Prostate gland (tissue), 2 donors: ENCODE measurements around the gene TMEM238. TPM values are rescaled to one million over a fixed set of nuclear protein-coding genes. Genes with fewer than 3 reads are reported as not detected.
"Not testable (repeated sequence)": the region's sequence is repeated elsewhere in the genome, so short reads cannot be mapped to it uniquely, and the experiment has no call there.

Source experiments
- DNase-seq: peaks from one replicate; pipeline ENCODE4 v3.0.0-alpha.2; 2019; ENCODE audit warnings: low spot score
- H3K27ac ChIP-seq, 2 donors: fragments of 200-600 bp; sonication (generic); 2 replicates each; pipeline ENCODE4 v1.5.1; 2017 to 2019
- H3K27me3 ChIP-seq: fragments of 200-600 bp; sonication (generic); replicated peaks from 2 replicates; pipeline ENCODE4 v1.5.1; 2019; ENCODE audit not compliant: insufficient read depth
- H3K36me3 ChIP-seq, 2 donors: fragments of 200-600 bp; sonication (generic); 1 replicate in 1 of 2; 2 replicates in 1 of 2; pipeline versions ENCODE4 v1.5.1 to v1.8.1; 2017 to 2019
- H3K4me1 ChIP-seq: fragments of 200-600 bp; sonication (generic); replicated peaks from 2 replicates; pipeline ENCODE4 v1.5.1; 2019
- H3K4me3 ChIP-seq, 2 donors: fragments of 200-600 bp; sonication (generic); 2 replicates each; pipeline ENCODE4 v1.5.1; 2017 to 2019
- H3K9me3 ChIP-seq: fragments of 200-600 bp; sonication (generic); 2 replicates; pipeline ENCODE4 v1.5.1; 2017
- CTCF ChIP-seq, 4 experiments: fragments of 200-600 bp in 2 of 4; fragments of 450-650 bp in 2 of 4; sonication (generic) in 2 of 4; IDR thresholded peaks; 1 replicate in 3 of 4; 2 replicates in 1 of 4; pipeline ENCODE4 v1.5.1; 2016 to 2019; ENCODE audit warnings: antibody characterized with exemption in 4 of 4, mild to moderate bottlenecking in 2 of 4, moderate library complexity in 2 of 4
- POLR2A ChIP-seq: fragments of 450-650 bp; IDR thresholded peaks from one replicate; pipeline ENCODE4 v1.6.1; 2016; ENCODE audit warnings: antibody characterized with exemption, mild to moderate bottlenecking
- POLR2AphosphoS5 ChIP-seq: sonication (generic); formaldehyde crosslinking; IDR thresholded peaks from one replicate; pipeline ENCODE4 v1.6.1; 2017; ENCODE audit warnings: antibody characterized with exemption
- WGBS: methylation state at CpG from one replicate; pipeline ENCODE4 v1.1.5; 2018; 5-methylcytosine and 5-hydroxymethylcytosine counted together
- intact Hi-C: fragments of 100-400 bp; cut with DNase I; formaldehyde crosslinking; loops from one replicate; pipeline ENCODE4 v1.14.2; 2022
- total RNA-seq, 2 donors: library from RNA; depleted of rRNA; stranded (reverse); fragments of >200 nt; gene quantifications; one replicate each; pipeline ENCODE4 v1.1.0, GENCODE V29; 2016

The TMEM238 gene
- total RNA-seq, 2 donors from 2014 or later = 19.6 to 116 TPM

- TF ChIP-seq POLR2AphosphoS5 (peak; percentile 93), CTCF (IDR thresholded peaks at IDR 0.05) (peak in 3 of 4 experiments; percentile 14 to 90 (median 71)), POLR2A (peak; percentile 91)
- peak; percentile 100 for DNase-seq
- intact Hi-C loops = no loop called here
- Histone ChIP-seq H3K4me3 (peak within 1 kb of the TSS; percentile 51 to 88), H3K9me3 (no peaks in the 10 kb centered on the region), H3K27ac (peak within 1 kb of the TSS; percentile 90 to 92), H3K36me3 (no peaks in the 10 kb centered on the region), H3K27me3 (no peaks in the 10 kb centered on the region), H3K4me1 (peaks cover 3% of the 10 kb centered on the region)
- under 1% methylated on average over 63 of the region's 63 CpGs for WGBS
These were observed 44.8 kb downstream of the TMEM238 start, which contains the start of gene KMT5C for GRCh38 chr19:55339105-55339888. Gene KMT5C (plus strand): TSS chr19:55339876. CDS start chr19:55341937, 2,061 bp downstream.

- intact Hi-C loops = no loop called here
- Histone ChIP-seq H3K9me3 (no peaks in the 10 kb centered on the region), H3K27me3 (no peaks in the 10 kb centered on the region), H3K36me3 (no peaks in the 10 kb centered on the region), H3K4me1 (peaks cover 3% of the 10 kb centered on the region), H3K4me3 (no peak overlapping the region), H3K27ac (no peak overlapping the region)
- 44% methylated on average over 7 of the region's 7 CpGs for WGBS
- DNase-seq = no peak
- TF ChIP-seq CTCF (IDR thresholded peaks at IDR 0.05) (no peak), POLR2AphosphoS5 (no peak), POLR2A (no peak)
These were observed 48.0 kb downstream of the TMEM238 start for GRCh38 chr19:55336101-55336500.

GRCh38 chr19:55333870-55334269, 50.2 kb downstream of the TMEM238 start:
- no peak overlapping the region for H3K4me3 ChIP-seq
- DNase-seq = no peak
- no peaks in the 10 kb centered on the region for H3K9me3 ChIP-seq
- H3K4me1 ChIP-seq = no peaks in the 10 kb centered on the region
- intact Hi-C loops = no loop called here
- no peaks in the 10 kb centered on the region for H3K27me3 ChIP-seq
- H3K36me3 ChIP-seq = no peaks in the 10 kb centered on the region
- no peak overlapping the region for H3K27ac ChIP-seq
- TF ChIP-seq CTCF (IDR thresholded peaks at IDR 0.05) = no peak
- TF ChIP-seq POLR2AphosphoS5 = no peak
- no peak for TF ChIP-seq POLR2A
- WGBS = 49% methylated on average over 11 of the region's 11 CpGs

DNA sequence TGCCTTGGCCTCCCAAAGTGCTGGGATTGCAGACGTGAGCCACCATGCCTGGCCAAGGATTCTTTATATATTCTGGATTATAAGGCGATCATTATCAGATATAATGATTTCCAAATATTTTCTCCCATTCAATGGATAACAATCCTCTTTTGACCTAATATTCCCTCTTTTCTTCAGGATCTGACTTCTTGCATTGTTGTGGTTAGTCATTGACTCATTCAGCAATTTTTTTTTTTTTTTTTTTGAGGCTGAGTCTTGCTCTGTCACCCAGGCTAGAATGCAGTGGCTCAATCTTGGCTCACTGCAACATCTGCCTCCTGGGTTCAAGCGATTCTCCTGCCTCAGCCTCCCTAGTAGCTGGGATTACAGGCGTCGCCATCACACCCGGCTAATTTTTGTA, 54.3 kb downstream of the TMEM238 start:
- H3K4me3 ChIP-seq, H3K27ac ChIP-seq, H3K9me3 ChIP-seq, intact Hi-C loops, H3K27me3 ChIP-seq, DNase-seq, H3K36me3 ChIP-seq, H3K4me1 ChIP-seq: not testable (repeated sequence)
- 87% methylated on average over 6 of the region's 6 CpGs for WGBS

Other genes with a start within 250 kb of the TMEM238 start
- gene TNNT1, start 235.1 kb downstream of the TMEM238 start, total RNA-seq = 10 to 100 TPM in 1 of 2 donors, 1 to 10 TPM in 1; 8.5 to 87.9 TPM
- 10 to 100 TPM in 1 of 2 donors, not detected in 1; 12.4 TPM for gene TNNI3, start 226.6 kb downstream of the TMEM238 start, total RNA-seq
- 10 to 100 TPM in 1 of 2 donors, under 1 TPM in 1; 0.55 to 16.1 TPM for gene DNAAF3, start 217.7 kb downstream of the TMEM238 start, total RNA-seq
- 1 to 10 TPM in 1 of 2 donors, not detected in 1; 4.3 TPM for gene SYT5, start 204.0 kb downstream of the TMEM238 start, total RNA-seq
- gene PTPRH, start 174.8 kb downstream of the TMEM238 start, total RNA-seq = 1 to 10 TPM in 1 of 2 donors, not detected in 1; 4.0 TPM
- 10 to 100 TPM in 1 of 2 donors, 1 to 10 TPM in 1; 1.5 to 10.8 TPM for gene TMEM86B, start 155.5 kb downstream of the TMEM238 start, total RNA-seq
- 100 to 1,000 TPM in 1 of 2 donors, 10 to 100 TPM in 1; 49.5 to 112 TPM for gene PPP6R1, start 125.3 kb downstream of the TMEM238 start, total RNA-seq
- gene HSPBP1, start 104.2 kb downstream of the TMEM238 start, total RNA-seq = 10 to 100 TPM; 33.6 to 36.0 TPM
- gene BRSK1, start 100.3 kb downstream of the TMEM238 start, total RNA-seq = 10 to 100 TPM in 1 of 2 donors, 1 to 10 TPM in 1; 1.4 to 10.9 TPM
- gene TMEM150B, start 59.0 kb downstream of the TMEM238 start, total RNA-seq = not detected
- gene KMT5C, start 44.4 kb downstream of the TMEM238 start, total RNA-seq = 10 to 100 TPM; 17.8 to 32.3 TPM
- gene COX6B2, start 29.6 kb downstream of the TMEM238 start, total RNA-seq = 10 to 100 TPM in 1 of 2 donors, not detected in 1; 10.2 TPM
- 1 to 10 TPM in 1 of 2 donors, not detected in 1; 1.5 TPM for gene GARIN5B, start 21.0 kb downstream of the TMEM238 start, total RNA-seq
- 1 to 10 TPM in 1 of 2 donors, not detected in 1; 2.0 TPM for gene IL11, start 13.8 kb downstream of the TMEM238 start, total RNA-seq
- gene TMEM190, start 7.5 kb downstream of the TMEM238 start, total RNA-seq = not detected
- 100 to 1,000 TPM; 439 to 554 TPM for gene RPL28, start 1.6 kb upstream of the TMEM238 start, total RNA-seq
- 10 to 100 TPM; 10.3 to 49.9 TPM for gene UBE2S, start 23.5 kb upstream of the TMEM238 start, total RNA-seq
- gene SHISA7, start 59.0 kb upstream of the TMEM238 start, total RNA-seq = not detected
- gene ISOC2, start 77.3 kb upstream of the TMEM238 start, total RNA-seq = 100 to 1,000 TPM in 1 of 2 donors, 10 to 100 TPM in 1; 85.1 to 117 TPM
- not detected for gene C19orf85, start 80.5 kb upstream of the TMEM238 start, total RNA-seq
- 10 to 100 TPM; 10.9 to 66.4 TPM for gene ZNF628, start 92.3 kb upstream of the TMEM238 start, total RNA-seq
- 10 to 100 TPM; 10.8 to 19.8 TPM for gene NAT14, start 100.9 kb upstream of the TMEM238 start, total RNA-seq
- 1 to 10 TPM; 5.6 to 8.6 TPM for gene SSC5D, start 104.1 kb upstream of the TMEM238 start, total RNA-seq
- gene SBK2, start 152.8 kb upstream of the TMEM238 start, total RNA-seq = not detected
- gene SBK3, start 161.3 kb upstream of the TMEM238 start, total RNA-seq = under 1 TPM; 0.23 to 0.74 TPM
- gene ZNF579, start 196.6 kb upstream of the TMEM238 start, total RNA-seq = 10 to 100 TPM in 1 of 2 donors, 1 to 10 TPM in 1; 8.7 to 10.8 TPM
- 10 to 100 TPM; 14.8 to 16.4 TPM for gene FIZ1, start 215.2 kb upstream of the TMEM238 start, total RNA-seq
- gene ZNF524, start 216.0 kb upstream of the TMEM238 start, total RNA-seq = 10 to 100 TPM; 30.2 to 54.8 TPM
- 10 to 100 TPM; 18.4 to 21.0 TPM for gene ZNF865, start 221.4 kb upstream of the TMEM238 start, total RNA-seq
- 10 to 100 TPM in 1 of 2 donors, 1 to 10 TPM in 1; 8.9 to 17.2 TPM for gene ZNF784, start 240.3 kb upstream of the TMEM238 start, total RNA-seq